Activated CD8-positive, alpha-beta T cell treated with anti-CD3 and anti-CD28 coated beads for 36 hours (primary cell): ENCODE results near the gene FOSB. TPM values are rescaled to one million over a fixed set of nuclear protein-coding genes. Genes with fewer than 3 reads are reported as not detected.

Source experiments
- ATAC-seq: fragments of 200-7000 bp; cut with Tn5 transposase; one replicate; pipeline ENCODE4 v1.10.0; 2021; ENCODE audit warnings: mild to moderate bottlenecking, moderate library complexity
- CTCF ChIA-PET: fragments of 350-600 bp; sonication (Branson Sonifier 250); formaldehyde crosslinking; loops from one replicate; lab custom pipeline; 2021; ENCODE audit warnings: antibody characterized with exemption; lab: Charles Lee
- POLR2A ChIA-PET: fragments of 350-600 bp; sonication (Branson Sonifier 250); formaldehyde crosslinking; loops from one replicate; lab custom pipeline; 2021; ENCODE audit warnings: antibody characterized with exemption; lab: Charles Lee
- DNase-seq: peaks from one replicate; pipeline ENCODE4 v3.0.0-alpha.2; 2020
- H3K27ac Mint-ChIP-seq: one replicate; pipeline ENCODE4 v1.8.0; 2021; ENCODE audit warnings: mild to moderate bottlenecking, mixed read lengths
- H3K27me3 Mint-ChIP-seq: one replicate; pipeline ENCODE4 v1.8.0; 2021; ENCODE audit warnings: mixed read lengths
- H3K36me3 Mint-ChIP-seq: one replicate; pipeline ENCODE4 v1.8.0; 2021; ENCODE audit warnings: low read depth, mixed read lengths
- H3K4me1 Mint-ChIP-seq: one replicate; pipeline ENCODE4 v1.8.0; 2021; ENCODE audit warnings: low read depth, mixed read lengths
- H3K4me3 Mint-ChIP-seq: one replicate; pipeline ENCODE4 v1.8.0; 2021; ENCODE audit warnings: mild to moderate bottlenecking, moderate library complexity, mixed read lengths
- H3K9me3 Mint-ChIP-seq: one replicate; pipeline ENCODE4 v1.8.0; 2021; ENCODE audit warnings: mixed read lengths
- CTCF ChIP-seq: fragments of 200-600 bp; IDR thresholded peaks from one replicate; pipeline ENCODE4 v1.8.0; 2022; ENCODE audit warnings: antibody characterized with exemption, mild to moderate bottlenecking
- intact Hi-C: fragments of 100-400 bp; cut with micrococcal nuclease; formaldehyde crosslinking; loops from one replicate; pipeline ENCODE4 v1.10.0; 2022
- total RNA-seq, 2 experiments: library from RNA; stranded (reverse); gene quantifications; one replicate each; pipeline ENCODE4 v1.2.3, GENCODE V29; 2021

FOSB gene
- total RNA-seq, 2 experiments from 2014 or later = 70.0 to 71.2 TPM

GRCh38 chr19:45470762-45471081 lies 2.9 kb downstream of the FOSB start:
- POLR2A ChIA-PET = interaction anchor here (3.4 kb wide), 1 partner anchor 7 kb away, joined by 29 read pairs; no protein-coding TSS in a partner anchor
- Mint-ChIP-seq H3K4me3 (peak overlapping the region; percentile 86), H3K27me3 (peaks cover 5% of the 10 kb centered on the region), H3K4me1 (peaks cover 34% of the 10 kb centered on the region), H3K27ac (no peak overlapping the region), H3K9me3 (no peaks in the 10 kb centered on the region), H3K36me3 (peaks cover 17% of the 10 kb centered on the region)
- ATAC-seq (no peak), DNase-seq (no peak)
- intact Hi-C loops = loop anchor here (10.0 kb wide), 1 partner anchor 46 kb away; the partner anchor contains the start of gene ERCC1
- CTCF ChIA-PET = interaction anchor here (1.3 to 5.3 kb wide), 3 partner anchors 8 to 31 kb away, joined by 4 to 63 read pairs (median 30); no protein-coding TSS in a partner anchor
- TF ChIP-seq CTCF = no peak

- intact Hi-C loops = loop anchor here (10.0 kb wide), 1 partner anchor 47 kb away; the partner anchor contains the start of gene ERCC1
- ChIA-PET CTCF (interaction anchor here (2.7 to 5.3 kb wide), 2 partner anchors 14 to 32 kb away, joined by 13 to 30 read pairs; no protein-coding TSS in a partner anchor), POLR2A (interaction anchor here (3.4 kb wide), 1 partner anchor 7 kb away, joined by 29 read pairs; no protein-coding TSS in a partner anchor)
- DNase-seq = no peak
- Mint-ChIP-seq H3K27me3 (peaks cover 5% of the 10 kb centered on the region), H3K4me3 (no peak overlapping the region), H3K9me3 (no peaks in the 10 kb centered on the region), H3K36me3 (peaks cover 17% of the 10 kb centered on the region), H3K27ac (no peak overlapping the region), H3K4me1 (peaks cover 34% of the 10 kb centered on the region)
- no peak for ATAC-seq
- no peak for TF ChIP-seq CTCF
Observed at GRCh38 chr19:45471111-45471930, 3.5 kb downstream of the FOSB start.

GRCh38 chr19:45471931-45472562 lies 4.3 kb downstream of the FOSB start:
- no peak for ATAC-seq
- CTCF ChIA-PET = interaction anchor here (2.7 to 5.3 kb wide), 2 partner anchors 14 to 33 kb away, joined by 13 to 30 read pairs; no protein-coding TSS in a partner anchor
- H3K27ac Mint-ChIP-seq = no peak overlapping the region
- peaks cover 34% of the 10 kb centered on the region for H3K4me1 Mint-ChIP-seq
- TF ChIP-seq CTCF = no peak
- no peaks in the 10 kb centered on the region for H3K9me3 Mint-ChIP-seq
- intact Hi-C loops = loop anchor here (10.0 kb wide), 1 partner anchor 47 kb away; the partner anchor contains the start of gene ERCC1
- no peak overlapping the region for H3K4me3 Mint-ChIP-seq
- POLR2A ChIA-PET = no interaction called here
- peaks cover 5% of the 10 kb centered on the region for H3K27me3 Mint-ChIP-seq
- H3K36me3 Mint-ChIP-seq = peaks cover 17% of the 10 kb centered on the region
- no peak for DNase-seq

GRCh38 chr19:45472563-45473366 lies 5.0 kb downstream of the FOSB start:
- DNase-seq (no peak), ATAC-seq (no peak)
- Mint-ChIP-seq H3K36me3 (peaks cover 17% of the 10 kb centered on the region), H3K27me3 (peaks cover 6% of the 10 kb centered on the region), H3K4me1 (peaks cover 37% of the 10 kb centered on the region), H3K27ac (no peak overlapping the region), H3K4me3 (no peak overlapping the region), H3K9me3 (no peaks in the 10 kb centered on the region)
- POLR2A ChIA-PET = no interaction called here
- intact Hi-C loops = loop anchor here (10.0 kb wide), 1 partner anchor 48 kb away; the partner anchor contains the start of gene ERCC1
- TF ChIP-seq CTCF = no peak
- CTCF ChIA-PET = interaction anchor here (0.7 to 5.3 kb wide), 3 partner anchors 13 to 77 kb away, joined by 3 to 30 read pairs (median 13); no protein-coding TSS in a partner anchor
